GM19372 (cell line): ENCODE data around the gene EYA4.

ENCODE experiments used
- ATAC-seq: cut with Tn5 transposase; IDR thresholded peaks from one replicate; pipeline ENCODE4 v1.9.1; 2021; ENCODE audit warnings: mild to moderate bottlenecking, low read depth, moderate library complexity; ENCODE audit not compliant: unreplicated experiment

Gene EYA4, protein sequence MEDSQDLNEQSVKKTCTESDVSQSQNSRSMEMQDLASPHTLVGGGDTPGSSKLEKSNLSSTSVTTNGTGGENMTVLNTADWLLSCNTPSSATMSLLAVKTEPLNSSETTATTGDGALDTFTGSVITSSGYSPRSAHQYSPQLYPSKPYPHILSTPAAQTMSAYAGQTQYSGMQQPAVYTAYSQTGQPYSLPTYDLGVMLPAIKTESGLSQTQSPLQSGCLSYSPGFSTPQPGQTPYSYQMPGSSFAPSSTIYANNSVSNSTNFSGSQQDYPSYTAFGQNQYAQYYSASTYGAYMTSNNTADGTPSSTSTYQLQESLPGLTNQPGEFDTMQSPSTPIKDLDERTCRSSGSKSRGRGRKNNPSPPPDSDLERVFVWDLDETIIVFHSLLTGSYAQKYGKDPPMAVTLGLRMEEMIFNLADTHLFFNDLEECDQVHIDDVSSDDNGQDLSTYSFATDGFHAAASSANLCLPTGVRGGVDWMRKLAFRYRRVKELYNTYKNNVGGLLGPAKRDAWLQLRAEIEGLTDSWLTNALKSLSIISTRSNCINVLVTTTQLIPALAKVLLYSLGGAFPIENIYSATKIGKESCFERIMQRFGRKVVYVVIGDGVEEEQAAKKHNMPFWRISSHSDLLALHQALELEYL

DNA sequence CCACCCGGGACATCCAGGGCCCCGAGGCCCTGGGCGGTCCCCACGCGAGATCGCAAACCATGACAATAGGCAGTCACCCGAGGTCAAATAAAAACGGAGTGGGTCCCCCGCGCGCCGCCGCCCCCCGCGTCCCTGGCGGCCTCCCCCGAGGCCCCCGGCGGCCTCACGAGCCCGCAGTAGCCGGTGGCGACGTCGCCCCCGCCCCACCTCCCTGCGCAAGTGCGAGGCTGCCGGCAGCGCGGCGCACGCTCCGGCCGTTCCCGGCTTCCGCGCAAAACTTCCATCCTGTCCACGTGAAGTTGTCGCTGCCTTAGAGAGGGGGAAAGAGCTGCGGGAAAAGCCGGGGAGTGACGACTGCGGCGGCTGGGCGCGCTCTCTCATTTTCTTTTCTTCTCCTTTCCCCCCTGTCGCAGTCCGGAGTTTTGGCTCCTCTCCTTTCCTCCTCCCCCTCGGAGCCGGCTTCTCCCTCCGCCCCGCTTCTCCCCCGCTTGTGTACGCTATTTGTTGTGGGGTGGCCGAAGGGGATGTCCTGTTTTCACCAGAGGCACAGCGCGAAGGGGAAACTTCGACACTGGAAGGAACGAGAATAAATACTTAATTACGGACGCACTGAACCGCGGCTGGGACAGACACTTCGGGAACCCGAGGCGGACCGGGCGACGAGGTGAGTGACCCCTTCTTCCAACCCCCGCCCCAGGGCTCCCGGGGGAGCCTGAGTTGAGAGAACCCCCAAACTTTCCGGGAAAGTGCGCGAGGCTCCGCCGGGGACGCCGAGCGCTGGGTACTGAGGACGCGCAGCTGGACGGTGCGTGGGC, at the start of gene EYA4:
Gene EYA4 (plus strand): TSS at position 272 of the 815 bp plus-strand sequence. CDS start 33,424 bp downstream, outside the sequence.
- ATAC-seq = no peak

DNA sequence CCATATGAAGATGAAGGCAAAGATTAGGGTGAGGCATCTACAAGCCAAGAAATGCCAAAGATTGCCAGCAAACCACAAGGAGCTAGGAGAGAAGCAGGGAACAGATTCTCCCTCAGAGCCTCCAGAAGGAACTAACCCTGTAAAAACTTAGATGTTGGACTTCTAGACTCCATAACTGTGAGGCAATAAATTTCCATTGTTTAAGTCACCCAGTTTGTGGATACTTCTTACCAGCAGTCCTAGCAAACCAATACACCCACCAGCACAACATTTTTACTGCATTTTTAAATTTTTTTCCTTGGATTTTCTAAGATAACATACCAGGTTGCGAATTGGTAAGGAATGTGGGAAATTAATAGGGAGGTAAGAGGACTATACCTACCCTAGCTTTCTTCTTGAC, 47.8 kb upstream of the EYA4 start:
- no peak for ATAC-seq

DNA sequence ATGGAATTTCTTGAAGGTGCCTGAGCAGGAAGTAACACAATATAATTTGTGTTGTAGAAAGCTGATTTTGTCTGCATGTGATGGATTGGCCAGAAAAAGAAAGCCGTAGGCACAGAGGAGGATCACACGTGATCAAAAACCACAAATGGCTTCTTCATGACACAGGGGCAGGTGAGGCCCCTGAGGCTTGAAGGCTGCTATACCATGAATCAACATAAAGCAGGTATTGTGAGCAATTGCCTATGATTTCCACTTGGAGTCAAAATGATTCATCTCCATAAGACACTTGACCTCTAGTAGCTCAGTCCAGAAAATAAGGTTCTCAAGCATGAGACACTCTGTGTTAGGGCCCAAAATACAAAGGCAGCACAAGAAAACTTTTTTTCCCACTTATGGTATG, 42.4 kb upstream of the EYA4 start:
- ATAC-seq = no peak

DNA sequence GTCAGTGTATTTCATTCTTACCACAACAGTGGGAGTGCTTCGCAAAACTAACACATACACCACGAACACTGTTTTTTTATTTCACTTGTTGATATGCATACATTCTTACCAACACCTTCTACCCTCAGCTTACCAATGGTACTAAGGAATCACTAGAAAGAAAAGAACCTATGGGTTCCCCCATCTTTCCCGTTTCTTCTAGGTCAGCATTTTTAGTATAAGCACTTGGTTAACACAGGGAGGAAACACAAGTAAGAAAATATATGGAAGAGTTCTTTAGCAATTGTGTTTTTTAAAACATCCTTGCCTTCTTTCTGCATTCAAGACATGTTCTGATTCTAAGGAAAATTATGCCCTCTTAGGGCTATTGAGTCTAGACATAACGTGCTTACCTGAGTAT, 39.9 kb upstream of the EYA4 start:
- no peak for ATAC-seq

DNA sequence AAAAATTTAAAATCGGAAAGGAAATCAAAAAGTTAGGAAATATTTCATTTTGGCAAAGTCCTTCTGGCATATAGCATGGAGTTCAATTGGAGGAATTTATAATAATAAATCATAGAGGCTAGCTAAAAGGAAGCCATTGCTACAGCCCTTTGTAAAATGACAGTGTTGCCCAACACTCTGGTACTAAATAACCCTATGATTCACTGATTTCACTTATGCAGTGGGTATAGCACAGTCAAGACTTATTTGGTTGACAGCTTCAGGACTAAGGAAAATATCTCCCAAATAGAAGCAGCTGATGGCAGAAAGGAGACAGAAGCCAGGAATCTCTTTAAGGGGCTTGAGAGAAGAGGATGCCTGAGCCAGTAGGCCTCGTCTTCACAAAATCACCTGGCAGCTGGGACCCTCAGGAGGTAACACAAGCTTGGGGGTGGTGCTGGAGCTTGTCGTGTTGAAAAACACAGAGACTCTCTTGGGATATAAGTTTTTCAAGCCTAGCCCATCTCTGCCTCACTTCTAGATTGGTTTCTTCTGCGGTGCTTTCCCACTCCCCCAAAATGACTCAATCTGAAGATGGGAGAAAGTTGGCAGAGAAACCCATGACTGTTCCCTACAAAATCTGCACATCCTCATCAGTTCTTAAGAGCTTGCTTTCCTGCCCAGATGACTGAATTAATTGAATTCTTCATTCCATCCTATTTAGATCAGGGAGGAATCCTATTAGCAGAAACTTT, 38.4 kb upstream of the EYA4 start:
- no peak for ATAC-seq

DNA sequence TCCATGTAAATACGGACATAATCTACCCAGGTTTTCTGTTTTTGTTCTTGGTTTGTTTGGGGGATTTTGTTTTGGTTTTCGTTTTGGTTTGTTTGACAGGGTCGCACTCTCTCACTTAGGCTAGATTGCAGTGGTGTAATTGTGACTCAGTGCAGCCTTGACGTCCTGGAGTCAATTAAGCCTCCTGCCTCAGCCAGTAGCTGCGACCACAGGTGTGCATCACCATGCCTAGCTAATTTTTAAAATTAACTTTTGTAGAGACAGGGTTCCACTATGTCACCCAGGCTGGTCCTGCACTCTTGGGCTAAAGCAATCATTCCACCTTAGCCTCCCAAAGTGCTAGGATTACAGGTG, 37.8 kb upstream of the EYA4 start:
- no peak for ATAC-seq

DNA sequence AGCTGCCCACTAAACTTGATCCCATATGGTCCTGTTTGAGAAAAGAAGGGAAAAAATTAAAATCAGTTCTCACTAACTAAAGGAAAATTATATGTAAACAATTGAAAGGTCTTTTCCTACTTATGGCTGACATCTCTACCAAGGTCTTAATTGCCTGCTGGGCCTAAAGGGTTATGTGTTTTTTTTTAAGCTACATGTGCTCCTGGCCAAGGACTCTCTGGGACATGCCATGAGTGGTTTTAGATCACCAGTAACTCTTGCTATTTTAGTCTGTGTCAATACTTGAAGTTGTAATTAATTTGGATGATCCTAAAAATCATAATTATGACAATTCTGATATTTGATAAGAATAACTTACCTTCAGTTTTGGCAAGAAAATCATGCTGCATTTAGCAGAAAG, 35.9 kb upstream of the EYA4 start:
- no peak for ATAC-seq

DNA sequence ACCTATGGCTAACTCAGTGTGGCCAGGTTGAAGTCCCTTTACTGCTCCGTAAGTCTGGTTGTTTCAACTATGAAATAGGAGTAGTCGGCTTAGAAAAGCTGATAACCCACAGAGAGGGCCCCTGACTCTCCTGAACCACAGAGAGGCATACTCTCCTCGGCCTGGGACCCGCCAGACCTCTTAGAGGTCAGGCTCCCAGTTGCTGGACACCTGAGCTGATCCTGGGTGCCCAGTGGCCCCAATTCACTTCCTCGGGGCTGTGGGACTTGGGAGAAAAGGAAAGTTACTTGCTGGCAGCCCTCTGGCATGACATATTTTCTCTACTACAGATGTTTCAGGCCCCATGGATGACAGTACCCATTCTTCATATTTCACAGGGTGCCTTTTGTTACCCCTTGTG, 34.2 kb upstream of the EYA4 start:
- ATAC-seq = no peak

DNA sequence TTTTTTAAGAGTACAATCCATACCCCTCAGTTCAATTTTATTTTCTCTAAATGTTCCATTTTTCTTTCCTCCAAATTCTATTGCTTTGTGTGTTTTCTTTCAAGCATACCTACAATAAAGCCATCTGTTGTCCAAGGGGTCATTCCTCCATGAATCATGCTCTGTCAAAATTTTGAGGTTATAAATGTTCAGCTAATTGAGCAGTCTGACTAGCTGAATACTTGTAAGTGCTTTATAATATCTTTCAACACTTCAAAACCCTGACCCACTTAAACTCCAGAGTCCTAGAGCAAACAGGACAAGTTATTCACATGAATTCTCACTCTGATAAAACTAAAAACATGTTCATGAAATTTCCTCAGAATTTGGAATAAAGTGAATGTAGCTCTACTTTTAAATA, 33.4 kb upstream of the EYA4 start:
- ATAC-seq = no peak

DNA sequence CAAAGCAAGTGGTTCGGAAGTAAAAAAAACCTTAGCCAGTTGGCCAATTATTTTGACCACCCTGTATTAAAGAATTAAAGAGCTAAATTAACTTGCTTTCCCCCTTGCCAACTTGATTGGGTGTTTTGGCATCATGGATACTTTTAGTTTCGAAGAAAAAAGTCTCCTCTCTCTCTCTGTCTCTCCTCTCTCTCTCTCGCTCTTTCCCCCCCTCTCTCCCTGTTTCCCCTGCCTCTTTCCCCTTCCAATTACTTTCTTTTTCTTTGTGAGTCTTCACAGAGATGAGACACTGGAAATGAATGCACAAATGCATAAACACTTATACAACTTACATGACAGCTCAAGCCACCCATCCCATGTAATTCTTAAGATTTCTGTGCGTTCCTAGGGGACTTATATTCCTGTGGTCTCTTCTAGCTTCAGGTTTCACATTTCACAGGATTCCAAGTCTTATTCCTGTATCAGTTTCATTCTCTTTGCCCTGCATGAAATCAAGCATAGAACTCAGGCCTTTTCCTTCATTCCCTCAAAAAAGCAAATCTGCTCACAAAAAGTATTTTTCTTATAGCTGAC, 32.9 kb upstream of the EYA4 start:
- ATAC-seq = no peak

DNA sequence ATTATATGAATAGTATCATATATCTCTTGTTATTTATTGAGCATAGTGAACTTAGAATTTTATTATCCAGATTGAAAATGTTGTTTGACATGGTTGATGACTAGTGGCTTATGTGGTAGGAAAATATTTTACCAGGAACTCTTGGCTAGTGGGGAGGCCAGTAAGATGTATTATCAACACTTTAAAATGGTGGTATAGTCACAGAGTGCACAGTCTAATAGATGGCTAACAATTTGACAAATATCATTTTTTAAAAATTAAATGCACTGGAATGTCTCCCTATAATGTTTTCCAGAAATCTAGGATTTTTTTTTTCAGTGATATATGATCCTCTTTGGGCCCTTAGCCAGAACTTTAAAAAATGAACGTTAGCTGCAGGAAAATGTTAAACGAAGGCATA, 26.9 kb upstream of the EYA4 start:
- ATAC-seq = no peak

DNA sequence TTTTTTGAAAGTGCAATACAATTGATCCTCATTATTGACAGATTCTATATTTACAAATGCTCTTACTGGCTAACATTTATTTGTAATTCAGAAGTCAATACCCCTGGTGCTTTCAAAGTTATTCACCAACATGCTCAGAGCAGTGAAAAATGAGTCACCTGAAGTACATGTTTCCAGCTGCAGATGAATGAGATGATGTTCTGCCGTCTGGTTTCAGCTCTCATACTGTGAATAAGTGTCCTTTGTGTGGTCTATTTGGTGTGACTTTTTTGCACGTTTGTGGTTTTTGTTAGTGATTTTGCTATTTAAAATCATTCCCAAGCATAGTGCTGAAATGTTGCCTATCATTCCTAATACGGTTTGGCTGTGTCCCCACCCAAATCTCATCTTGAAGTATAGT, 22.3 kb upstream of the EYA4 start:
- no peak for ATAC-seq

DNA sequence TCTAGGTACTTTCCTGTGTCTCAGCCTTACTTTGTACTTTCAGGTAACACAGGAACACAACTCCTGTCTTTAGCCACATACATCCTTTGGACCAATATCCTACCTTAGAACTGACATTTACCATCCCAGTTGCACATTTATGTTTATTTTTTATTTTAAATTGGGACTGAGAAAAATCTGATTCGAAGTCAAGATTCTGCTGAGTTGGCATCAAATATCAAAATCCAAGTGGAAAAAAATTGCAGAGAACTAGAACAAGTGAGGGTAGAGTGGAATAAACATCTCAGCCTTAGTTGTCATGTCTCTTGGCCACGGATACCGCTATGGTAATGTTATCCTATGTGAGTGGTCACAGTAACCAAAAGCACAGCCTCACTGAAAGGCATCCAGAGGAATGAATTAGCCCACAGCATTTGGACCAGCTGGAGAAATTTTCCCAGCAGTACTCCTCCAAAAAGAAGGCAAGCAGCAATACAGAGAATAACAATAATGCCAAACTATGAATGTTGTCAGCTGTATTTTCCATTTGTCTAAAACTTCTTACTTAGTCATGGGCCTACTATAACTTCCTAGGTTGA, 17.6 kb upstream of the EYA4 start:
- ATAC-seq = no peak

DNA sequence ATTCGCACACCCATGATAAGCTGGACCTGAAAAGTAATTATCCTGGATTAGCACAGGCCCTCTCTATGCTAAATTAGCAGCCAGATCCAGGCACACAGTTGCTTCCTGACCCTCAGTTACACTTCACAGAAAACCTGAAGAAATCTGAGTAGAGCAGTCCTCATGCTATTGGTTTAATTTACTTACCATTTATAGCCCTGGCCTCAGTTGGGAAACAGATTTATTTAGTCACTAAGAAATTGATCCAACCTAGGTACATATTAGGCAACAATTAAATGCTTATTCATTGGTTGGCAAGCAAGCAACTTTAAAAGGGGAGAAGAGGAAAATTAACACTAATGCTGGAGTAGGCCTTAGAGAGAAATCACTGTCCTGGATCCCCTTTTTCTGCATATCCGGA, 15.6 kb upstream of the EYA4 start:
- ATAC-seq = no peak

DNA sequence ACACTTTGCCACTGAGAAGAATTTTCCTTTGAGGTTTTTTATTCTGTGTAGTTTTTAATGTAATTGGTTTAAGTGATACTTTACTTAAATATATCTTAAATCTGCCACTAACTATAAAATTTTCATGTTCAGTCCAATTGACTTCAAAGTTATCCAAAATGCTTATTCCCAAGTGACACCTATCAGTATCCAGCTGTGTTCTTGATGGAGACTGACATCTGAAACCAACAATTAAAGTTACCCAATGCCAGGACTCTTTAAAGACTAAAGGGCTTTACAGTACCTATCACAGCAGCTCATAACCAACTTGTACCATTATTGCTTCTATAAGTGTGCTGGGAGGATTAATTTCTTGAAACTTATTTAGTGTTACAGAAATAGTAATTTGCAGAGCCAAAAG, 13.8 kb upstream of the EYA4 start:
- ATAC-seq = no peak

DNA sequence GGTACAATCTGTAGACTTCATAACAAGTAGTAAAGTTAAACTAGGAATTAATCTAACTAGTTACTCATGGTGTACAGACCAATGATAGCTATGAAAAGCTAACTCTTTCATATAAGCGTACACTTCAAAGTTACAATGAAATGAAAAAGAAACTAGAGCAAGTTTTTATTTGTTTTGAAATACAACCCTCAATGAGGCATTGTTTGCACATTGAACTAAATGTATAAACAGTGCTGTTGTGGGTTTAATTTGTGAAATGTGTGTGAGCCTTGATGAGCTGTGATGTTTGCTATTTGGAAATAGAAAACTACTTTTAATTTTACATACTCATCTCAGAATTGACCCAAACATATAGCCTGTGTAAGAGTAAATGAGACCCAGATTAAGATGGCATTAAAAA, 11.1 kb upstream of the EYA4 start:
- no peak for ATAC-seq

DNA sequence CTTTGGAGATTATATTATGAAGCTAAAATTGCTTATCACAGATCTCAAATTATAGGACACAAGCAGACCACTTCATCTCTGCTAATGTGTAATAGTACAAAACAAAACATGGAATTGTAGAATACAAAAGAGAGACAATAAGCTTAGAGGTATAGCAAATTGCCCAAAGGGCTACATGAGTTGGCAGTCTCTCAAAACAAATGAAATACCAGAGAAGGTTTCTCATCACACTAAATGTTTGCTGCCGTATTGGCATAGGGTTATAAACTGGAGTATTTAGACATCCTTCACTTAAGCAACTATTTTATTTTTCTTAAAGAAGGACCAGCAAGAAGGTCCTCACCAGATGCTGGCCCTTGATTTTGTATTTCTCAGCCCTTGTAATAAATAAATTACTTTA, 5.9 kb upstream of the EYA4 start:
- no peak for ATAC-seq

DNA sequence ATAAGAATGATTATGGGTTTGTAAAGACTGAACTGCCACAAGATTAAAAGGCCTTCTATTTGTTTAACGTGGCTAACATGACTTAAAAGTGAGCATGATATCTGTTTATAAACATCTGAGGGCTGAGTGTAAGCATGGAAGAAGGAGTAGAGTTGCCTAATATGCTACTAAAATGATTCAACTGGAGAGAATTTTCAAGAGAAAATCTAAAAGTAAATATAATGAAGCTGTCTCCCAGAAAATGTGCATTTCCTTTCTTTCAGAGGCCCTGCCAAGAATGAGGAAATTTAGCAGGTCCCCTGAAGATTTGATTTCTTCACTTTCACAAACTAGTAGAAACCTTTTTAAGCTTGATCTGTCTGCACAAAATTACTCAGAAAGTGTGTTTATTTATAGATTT, 4.2 kb upstream of the EYA4 start:
- ATAC-seq = no peak

DNA sequence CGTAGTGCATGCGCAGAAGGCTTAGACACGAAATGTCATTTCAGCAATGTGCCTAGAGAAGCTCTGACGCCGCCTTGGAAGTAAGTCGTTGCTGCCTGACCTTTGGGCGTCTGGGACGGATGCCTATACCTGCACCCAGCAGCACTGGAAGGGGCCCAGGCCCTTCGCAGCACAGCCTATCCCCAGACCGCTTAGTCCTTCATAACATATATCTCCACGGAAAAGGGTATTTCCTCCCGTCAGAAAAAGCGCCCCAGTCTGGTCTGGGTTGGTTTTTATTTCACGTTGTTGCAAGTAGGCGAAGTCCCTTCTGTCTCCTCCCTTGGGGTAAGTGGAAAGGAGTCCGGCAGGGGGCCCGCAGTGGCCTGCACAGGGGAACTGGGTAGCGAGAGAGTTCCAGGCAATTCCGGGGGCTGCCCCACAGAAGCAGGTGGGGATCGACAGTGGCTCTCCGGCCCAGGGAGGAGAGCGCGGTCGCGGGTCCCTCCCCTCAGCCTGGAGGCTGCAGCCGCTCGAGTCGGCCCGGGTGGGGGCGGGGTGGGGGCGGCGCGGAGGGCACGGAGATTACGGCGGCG, 559 bp upstream of the EYA4 start:
- no peak for ATAC-seq
